Activated gamma-delta T cell (primary cell): ENCODE data around the gene RPL29.

Experiments
- DNase-seq: peaks from one replicate; lab custom pipeline; 2025; lab: John Stamatoyannopoulos, UW

The RPL29 gene

GRCh38 chr3:51982838-51983577, 12.7 kb downstream of the RPL29 start, which contains the start of gene ACY1:
Gene ACY1 (plus strand): TSS chr3:51983535. CDS start chr3:51984065, 530 bp downstream.
- peak; percentile 68 for DNase-seq

GRCh38 chr3:51982352-51982837, 13.3 kb downstream of the RPL29 start:
- no peak for DNase-seq

- DNase-seq: no peak
Observed at GRCh38 chr3:51980253-51980652, 15.4 kb downstream of the RPL29 start.

- DNase-seq: no peak
Observed at GRCh38 chr3:51978143-51978502, 17.6 kb downstream of the RPL29 start.

DNA sequence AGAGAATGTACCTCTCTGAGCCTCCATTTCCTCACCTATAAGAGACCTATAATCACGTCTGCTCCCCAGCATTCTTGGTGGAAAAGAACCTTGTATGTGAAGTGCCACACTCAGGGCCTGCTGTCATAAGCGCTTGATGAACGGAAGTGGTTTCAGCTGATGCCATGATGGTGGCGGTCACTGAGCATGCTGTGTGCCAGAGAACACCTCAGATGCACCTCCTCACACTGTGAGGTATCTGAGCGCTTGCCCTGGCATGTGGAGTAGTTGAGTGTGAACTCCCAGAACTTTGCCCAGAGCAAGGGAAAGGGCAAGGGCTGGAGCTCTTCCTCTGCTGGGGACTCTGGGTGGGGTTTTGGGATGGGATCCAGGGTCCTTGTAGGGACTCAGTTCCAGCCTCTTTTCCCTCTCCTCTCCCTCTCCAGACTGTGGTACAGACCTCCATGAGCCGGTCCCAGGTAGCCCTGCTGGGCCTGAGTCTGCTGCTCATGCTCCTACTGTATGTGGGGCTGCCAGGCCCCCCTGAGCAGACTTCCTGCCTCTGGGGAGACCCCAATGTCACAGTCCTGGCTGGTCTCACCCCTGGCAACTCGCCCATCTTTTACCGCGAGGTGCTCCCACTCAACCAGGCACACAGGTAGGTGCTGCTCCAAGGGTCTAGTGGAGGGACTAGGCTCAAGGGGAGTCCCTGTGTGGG, 18.1 kb downstream of the RPL29 start:
- no peak for DNase-seq

- peak; percentile 16 for DNase-seq
Observed at GRCh38 chr3:51975852-51976549, 19.7 kb downstream of the RPL29 start.

DNA sequence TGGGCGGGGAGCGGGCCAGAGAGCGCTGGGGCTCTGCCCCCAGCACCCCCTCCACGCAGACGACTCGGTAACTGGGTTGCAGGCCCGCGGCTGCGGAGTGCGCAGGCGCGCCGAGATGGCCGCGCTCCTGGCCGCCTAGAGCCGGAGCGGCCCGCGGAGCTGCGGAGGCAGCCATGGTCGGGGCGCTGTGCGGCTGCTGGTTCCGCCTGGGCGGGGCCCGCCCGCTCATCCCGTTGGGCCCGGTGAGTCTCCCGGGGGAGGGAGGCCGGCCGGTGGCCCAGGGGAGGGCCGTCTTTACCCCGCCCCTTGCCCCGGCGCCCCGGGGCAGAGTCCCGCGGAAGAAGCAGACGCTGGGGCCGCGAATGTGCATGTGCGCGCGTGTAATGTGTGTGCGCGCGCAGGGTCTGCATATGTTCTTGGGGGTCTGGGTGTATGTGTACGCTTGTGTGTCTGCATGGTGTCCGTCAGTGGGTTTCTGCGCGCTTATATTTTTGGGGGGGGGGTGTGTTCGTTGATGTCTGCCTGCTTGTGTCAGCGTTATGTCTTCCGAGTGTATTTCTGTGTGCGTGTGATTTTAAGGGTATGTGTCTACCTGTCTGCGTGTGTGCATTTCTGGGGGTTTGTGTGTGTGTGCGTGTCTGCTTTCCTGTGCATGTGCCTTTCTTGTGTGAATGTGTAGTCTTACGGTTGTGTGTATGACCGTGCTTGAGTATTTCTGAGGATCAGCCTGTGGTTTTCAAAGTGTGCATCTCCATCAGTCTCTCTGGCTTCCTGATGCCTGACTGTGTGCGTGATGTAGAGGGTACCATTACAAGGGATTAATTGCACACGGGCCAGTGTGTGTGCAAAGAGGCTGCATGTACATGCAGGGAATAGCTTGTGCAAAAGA, 20.5 kb downstream of the RPL29 start, which contains the start of gene ABHD14A:
TSS of gene ABHD14A (plus strand) at position 102 of the 889 bp plus-strand sequence. CDS start at position 174, 72 bp downstream.
- DNase-seq: peak; percentile 73

- DNase-seq: no peak
Observed at GRCh38 chr3:51974277-51974962, 21.3 kb downstream of the RPL29 start.

- no peak for DNase-seq
Observed at GRCh38 chr3:51971350-51971749, 24.3 kb downstream of the RPL29 start.

DNA sequence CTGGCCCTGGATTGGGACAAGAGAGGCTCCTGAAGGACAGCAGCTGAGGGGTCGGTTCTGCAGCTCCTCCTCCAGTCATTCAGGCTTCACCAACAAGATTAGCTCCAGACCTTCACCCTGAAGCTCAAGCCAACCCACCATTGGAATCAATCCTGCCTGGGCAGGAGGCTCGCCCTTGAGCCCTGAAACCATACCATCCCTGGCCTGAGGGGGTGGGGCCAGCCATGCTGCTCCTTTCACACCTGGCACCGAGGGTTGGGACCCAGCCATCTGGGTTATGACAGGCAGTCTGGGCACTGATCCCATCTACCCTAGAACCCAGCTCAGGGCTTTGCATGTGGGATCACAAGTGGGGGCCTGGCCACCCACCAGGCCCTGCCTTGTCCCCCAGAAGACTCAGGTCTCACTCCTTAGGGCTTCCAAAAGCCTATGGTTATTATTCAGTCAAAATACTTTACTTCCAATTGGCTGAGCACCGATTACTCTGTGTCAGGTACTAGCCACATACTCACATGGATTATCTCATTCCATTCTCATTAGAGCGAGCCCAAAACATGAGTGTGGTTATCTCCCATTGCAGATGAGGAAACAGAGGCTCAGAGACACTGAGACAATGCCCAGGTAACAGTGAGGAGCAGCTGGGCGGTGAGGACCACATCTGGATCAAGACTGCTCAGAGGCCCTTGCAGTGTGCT, 24.9 kb downstream of the RPL29 start:
- no peak for DNase-seq

DNA sequence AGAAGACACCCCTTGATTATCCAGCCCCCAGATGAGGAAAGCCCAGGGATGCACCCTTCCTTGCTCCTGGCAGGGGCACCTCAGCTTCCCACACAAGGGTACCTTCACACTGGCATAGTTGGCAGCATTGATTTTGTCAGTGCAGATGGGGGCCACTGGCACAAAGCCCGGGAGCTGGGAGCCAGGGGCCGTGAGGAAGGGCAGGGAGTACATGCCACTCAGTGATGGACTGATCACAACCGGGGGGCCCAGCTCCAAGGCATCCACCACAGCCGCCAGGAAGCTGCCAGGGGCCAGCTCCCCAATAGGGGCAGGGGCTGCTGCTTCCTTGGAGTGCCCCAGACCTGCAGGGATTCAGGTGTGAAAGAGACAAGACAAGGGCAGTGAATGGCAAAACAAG, 25.9 kb downstream of the RPL29 start:
- DNase-seq: no peak

DNA sequence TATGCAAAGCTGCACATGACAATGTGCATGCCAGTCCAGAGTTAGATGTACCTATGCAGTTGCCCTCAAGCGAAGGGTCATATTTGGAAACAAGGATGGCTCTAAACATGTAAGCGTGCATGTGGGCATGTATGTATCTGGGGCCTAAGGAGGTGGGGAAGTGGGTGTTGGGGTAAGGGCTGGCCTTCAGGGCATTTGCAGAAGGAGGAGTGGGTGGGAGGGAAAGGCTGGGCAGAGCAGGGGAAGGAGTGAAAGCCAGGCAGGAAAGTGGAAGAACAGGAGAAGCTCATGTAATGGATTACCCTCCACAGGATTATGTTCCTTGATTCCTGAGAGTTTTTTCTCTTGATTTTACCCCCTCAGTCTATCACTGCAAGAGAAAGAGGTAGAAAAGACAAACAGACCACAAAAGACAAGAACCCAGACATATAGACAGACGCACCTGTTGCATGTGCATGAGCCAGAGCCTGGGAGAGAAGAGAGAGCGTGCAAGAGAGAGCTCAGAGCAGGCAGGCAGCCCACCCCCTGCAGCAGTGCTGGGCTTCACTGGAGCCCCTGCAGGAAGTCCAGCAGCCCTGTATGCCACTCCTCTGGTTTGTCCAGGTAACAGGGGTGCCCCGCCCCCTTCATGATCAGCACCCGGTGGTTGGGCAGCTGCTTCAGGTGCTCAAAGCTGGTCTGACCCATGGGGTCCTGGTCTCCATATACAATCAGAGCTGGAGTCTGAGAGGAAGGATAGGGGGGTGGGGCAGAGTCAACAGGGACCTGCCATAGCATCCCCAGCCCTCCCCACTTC, 26.6 kb downstream of the RPL29 start:
- no peak for DNase-seq

DNA sequence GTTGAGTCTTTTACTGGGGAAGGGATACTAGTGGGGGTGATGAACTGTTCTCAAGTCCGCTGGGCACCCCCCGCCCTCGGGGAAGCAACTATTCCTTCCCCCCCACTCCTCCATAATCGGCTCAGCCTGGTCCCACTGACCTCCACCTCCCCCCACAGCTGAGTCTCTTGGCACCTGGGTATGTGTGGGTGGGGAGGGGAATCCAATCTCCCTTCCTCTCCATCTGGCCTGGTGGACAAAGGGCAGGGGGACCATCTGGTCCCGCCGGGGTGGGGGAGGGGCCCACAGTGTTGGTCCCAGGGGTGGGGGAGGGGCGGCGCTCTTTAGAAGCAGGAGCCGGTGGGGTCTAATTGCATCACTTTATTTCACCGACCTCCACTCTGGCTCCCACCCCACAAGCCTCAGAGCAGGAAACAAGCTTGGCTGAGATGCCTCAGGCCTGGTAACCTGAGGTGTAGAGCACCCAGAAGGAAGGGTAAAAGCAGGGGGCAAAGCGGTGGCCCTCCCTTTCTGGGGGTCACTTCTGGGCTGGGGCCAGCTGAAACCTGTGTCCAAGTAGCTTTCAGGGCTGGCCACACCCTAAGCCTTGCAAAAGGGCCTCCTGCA, 27.4 kb downstream of the RPL29 start:
- no peak for DNase-seq

GRCh38 chr3:51967384-51968169, 28.1 kb downstream of the RPL29 start, which contains the start of gene PCBP4:
Gene PCBP4 (minus strand): TSS chr3:51967454. CDS start chr3:51961240, 6,214 bp downstream.
- DNase-seq: peak; percentile 47

GRCh38 chr3:51966922-51967383, 28.7 kb downstream of the RPL29 start:
- no peak for DNase-seq

GRCh38 chr3:51966486-51966885, 29.2 kb downstream of the RPL29 start:
- no peak for DNase-seq

DNA sequence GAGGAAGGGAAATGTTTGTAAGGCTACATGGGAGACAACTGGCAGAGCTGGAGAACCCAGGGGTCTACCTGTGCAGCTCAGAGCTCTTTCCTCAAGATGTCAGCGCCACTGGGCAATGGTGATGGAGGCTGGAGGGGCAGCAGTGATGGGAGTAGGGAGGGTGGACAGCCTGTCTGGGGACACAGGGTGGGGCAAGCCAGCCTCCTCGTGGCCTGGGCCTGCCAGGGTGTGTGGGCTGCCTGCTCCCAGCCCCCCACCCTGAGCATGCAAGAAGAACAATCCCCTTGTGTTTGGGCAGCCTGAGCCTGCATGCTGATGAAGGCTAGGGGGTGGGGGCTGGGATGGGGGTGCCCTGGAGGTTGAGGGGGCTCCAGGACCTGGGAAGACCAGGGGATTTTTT, 29.7 kb downstream of the RPL29 start:
- DNase-seq: no peak

GRCh38 chr3:51964521-51964920, 31.2 kb downstream of the RPL29 start:
- DNase-seq: no peak
